OCI-LY1 (cell line): ENCODE measurements around the gene AHI1.

Experiments used
- CTCF ChIP-seq: fragments of 200-600 bp; sonication (generic), shearing (Covaris generic); IDR thresholded peaks from 2 replicates; pipeline ENCODE4 v1.5.1; 2017; ENCODE audit warnings: mild to moderate bottlenecking, antibody characterized with exemption, low read length, moderate library complexity, mixed read lengths
- EZH2 ChIP-seq: fragments of 200-600 bp; sonication (generic), shearing (Covaris generic); IDR thresholded peaks from 2 replicates; pipeline ENCODE4 v1.8.0; 2017; ENCODE audit warnings: borderline replicate concordance, mixed run types, mild to moderate bottlenecking, antibody characterized with exemption, low read length, moderate library complexity, mixed read lengths

GRCh38 chr6:135233686-135234491 lies 263.7 kb downstream of the AHI1 start:
- TF ChIP-seq CTCF (no peak), EZH2 (no peak)
